ENCODE data around the gene BCKDK. TPM values are rescaled to one million over a fixed set of nuclear protein-coding genes. Genes with fewer than 3 reads are reported as not detected.

The BCKDK gene
- total and polyA plus RNA-seq, 8 donors, result 25.7 to 64.2 (median 33.2) TPM

GRCh38 chr16:31072540-31073141, 35.5 kb upstream of the BCKDK start:
- no peaks in the 10 kb centered on the region for H3K9me3 ChIP-seq
- peak overlapping the region in 3 of 4 donors; percentile 82 to 90 (median 84) for H3K27ac ChIP-seq
- H3K4me3 ChIP-seq, result peak overlapping the region; percentile 65 to 100 (median 90)
- FAIRE-seq, result no peak
- peaks cover 0 to 13% (median 7%) of the 10 kb centered on the region in 3 donors for H3K36me3 ChIP-seq
- H3K4me1 ChIP-seq, result peaks cover 0 to 12% (median 5%) of the 10 kb centered on the region in 3 donors
- no peak for ATAC-seq
- 2 to 3% methylated on average over 27 of the region's 27 CpGs for WGBS, 2 donors
- DNase-seq, result peak in 2 of 6 donors; percentile 23 to 29
- H3K27me3 ChIP-seq, result no peaks in the 10 kb centered on the region
- intact Hi-C loops (cut with DNase I), result no loop called here
- no peak for TF ChIP-seq CTCF (IDR thresholded peaks at IDR 0.05)

DNA sequence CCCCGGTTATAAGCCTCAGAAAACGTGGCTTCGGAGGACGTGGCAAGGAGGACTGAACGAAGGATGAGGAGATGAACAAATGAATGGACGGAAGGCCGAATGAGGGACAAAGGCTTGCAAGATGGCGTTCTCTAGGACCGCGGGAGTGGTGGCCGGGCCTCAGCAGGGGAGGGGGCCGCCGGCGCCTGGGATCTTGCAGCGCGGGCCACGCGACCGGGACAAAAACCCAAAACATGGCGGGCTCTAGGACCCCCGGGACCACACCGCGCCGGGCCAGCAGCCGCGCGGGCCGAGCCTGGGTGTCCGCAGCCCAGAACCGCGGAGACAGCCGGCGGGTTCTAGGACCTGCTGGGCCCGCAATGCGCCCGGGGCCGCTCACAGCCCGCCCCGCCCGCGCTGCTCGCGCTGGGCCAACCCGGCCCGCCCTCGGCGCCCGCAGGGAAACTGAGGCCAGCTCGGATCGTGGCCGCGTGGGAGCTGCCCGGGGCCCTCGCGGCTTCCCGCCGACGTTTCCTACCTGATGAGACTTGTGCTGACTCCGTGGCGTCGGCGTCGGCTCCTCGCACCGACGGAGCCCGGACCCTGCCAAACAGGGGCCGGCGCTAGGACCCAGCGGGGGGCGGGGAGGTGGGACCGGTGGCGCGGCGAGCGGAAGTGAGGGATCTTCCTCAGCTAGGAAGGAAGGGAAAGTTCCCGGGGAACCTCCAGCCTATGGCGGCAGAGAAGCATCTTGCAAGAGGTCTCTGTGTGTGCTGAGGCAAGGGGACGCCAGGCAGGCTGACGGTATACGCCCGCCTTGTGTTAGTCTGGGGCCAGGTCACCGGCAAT, 34.8 kb upstream of the BCKDK start:
- no peaks in the 10 kb centered on the region for H3K9me3 ChIP-seq
- intact Hi-C loops (cut with DNase I), result no loop called here
- WGBS, 2 donors, result 0% methylated on average over 74 to 83 of the region's 83 CpGs
- FAIRE-seq (no peak), ATAC-seq (peak; percentile 88 to 93 (median 89)), DNase-seq (peak; percentile 88 to 94 (median 92))
- peak overlapping the region; percentile 65 to 100 (median 90) for H3K4me3 ChIP-seq
- H3K27me3 ChIP-seq, result no peaks in the 10 kb centered on the region
- H3K36me3 ChIP-seq, result peaks cover 0 to 19% (median 12%) of the 10 kb centered on the region in 3 donors
- peaks cover 0 to 12% (median 5%) of the 10 kb centered on the region in 3 donors for H3K4me1 ChIP-seq
- no peak for TF ChIP-seq CTCF (IDR thresholded peaks at IDR 0.05)
- peak overlapping the region; percentile 56 to 90 (median 83) for H3K27ac ChIP-seq

GRCh38 chr16:31073970-31074813, 34.0 kb upstream of the BCKDK start, which contains the start of the genes ZNF646 and ZNF668:
TSS of gene ZNF646 (plus strand) at chr16:31074422. CDS start at chr16:31076325, 1,903 bp downstream.
TSS of gene ZNF668 (minus strand) at chr16:31074240. CDS start at chr16:31064459, 9,781 bp downstream.
- Histone ChIP-seq H3K4me3 (peak within 1 kb of the TSS; percentile 65 to 100 (median 90)), H3K27me3 (no peaks in the 10 kb centered on the region), H3K9me3 (no peaks in the 10 kb centered on the region), H3K27ac (peak within 1 kb of the TSS; percentile 56 to 90 (median 83)), H3K36me3 (peaks cover 0 to 28% (median 12%) of the 10 kb centered on the region in 3 donors), H3K4me1 (peaks cover 0 to 12% (median 5%) of the 10 kb centered on the region in 3 donors)
- ATAC-seq (peak; percentile 91 to 96 (median 93)), FAIRE-seq (peak; percentile 85), DNase-seq (peak; percentile 90 to 99 (median 98))
- intact Hi-C loops (cut with DNase I), result no loop called here
- 0% methylated on average over 47 to 48 of the region's 48 CpGs for WGBS, 2 donors
- TF ChIP-seq CTCF (IDR thresholded peaks at IDR 0.05), result no peak

DNA sequence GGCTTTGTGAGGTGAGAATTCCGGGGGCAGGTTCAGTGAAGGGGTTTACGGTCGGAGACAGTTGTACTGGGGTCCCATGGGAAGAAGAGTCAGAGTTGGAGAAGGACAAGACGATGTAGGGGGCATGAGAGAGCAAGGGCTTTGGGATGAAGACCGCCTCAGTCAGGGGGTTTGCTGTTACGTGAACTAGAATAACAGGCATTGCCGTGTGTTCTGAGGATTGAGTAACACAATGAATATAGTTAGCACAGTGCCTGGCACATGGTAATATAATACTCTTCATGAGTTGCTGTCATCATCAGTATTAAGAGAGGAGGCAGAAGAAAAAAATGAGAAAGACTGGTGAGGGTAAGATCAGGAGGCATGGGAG, 33.4 kb upstream of the BCKDK start:
- WGBS, 2 donors, result 0 to 1% methylated on average over 7 of the region's 7 CpGs
- Histone ChIP-seq H3K4me1 (peaks cover 0 to 12% (median 5%) of the 10 kb centered on the region in 3 donors), H3K36me3 (peaks cover 0 to 34% (median 14%) of the 10 kb centered on the region in 3 donors), H3K9me3 (no peaks in the 10 kb centered on the region), H3K27ac (peak overlapping the region; percentile 56 to 90 (median 83)), H3K27me3 (no peaks in the 10 kb centered on the region), H3K4me3 (peak overlapping the region; percentile 65 to 100 (median 90))
- ATAC-seq (no peak), DNase-seq (no peak), FAIRE-seq (no peak)
- TF ChIP-seq CTCF (IDR thresholded peaks at IDR 0.05), result no peak
- intact Hi-C loops (cut with DNase I), result no loop called here

Measured in pancreas (tissue), 10 donors.